Skeletal muscle cell (primary cell): ENCODE data around the gene DGKB.
A peak's percentile ranks its signal among the peaks of the same experiment; 100 is the strongest.

Experiments used
- DNase-seq: peaks from one replicate; pipeline ENCODE4 v3.0.0-alpha.2; 2010; ENCODE audit warnings: low read depth
- H3K4me3 ChIP-seq: 2 replicates; pipeline ENCODE4 v1.5.1; 2011; ENCODE audit warnings: low read depth, mild to moderate bottlenecking, control low read depth, low read length, moderate library complexity

The DGKB gene

GRCh38 chr7:14834456-14834855 is 68.1 kb downstream of the DGKB start:
- no peak overlapping the region for H3K4me3 ChIP-seq
- peak; percentile 62 for DNase-seq

- DNase-seq: no peak
Measured at GRCh38 chr7:14833707-14834106, 68.8 kb downstream of the DGKB start.

GRCh38 chr7:14828053-14828452 is 74.5 kb downstream of the DGKB start:
- no peak for DNase-seq
- H3K4me3 ChIP-seq: no peak overlapping the region

More at GRCh38 chr7:14833707-14834106, 68.8 kb downstream of the DGKB start:
- no peak overlapping the region for H3K4me3 ChIP-seq

DNA sequence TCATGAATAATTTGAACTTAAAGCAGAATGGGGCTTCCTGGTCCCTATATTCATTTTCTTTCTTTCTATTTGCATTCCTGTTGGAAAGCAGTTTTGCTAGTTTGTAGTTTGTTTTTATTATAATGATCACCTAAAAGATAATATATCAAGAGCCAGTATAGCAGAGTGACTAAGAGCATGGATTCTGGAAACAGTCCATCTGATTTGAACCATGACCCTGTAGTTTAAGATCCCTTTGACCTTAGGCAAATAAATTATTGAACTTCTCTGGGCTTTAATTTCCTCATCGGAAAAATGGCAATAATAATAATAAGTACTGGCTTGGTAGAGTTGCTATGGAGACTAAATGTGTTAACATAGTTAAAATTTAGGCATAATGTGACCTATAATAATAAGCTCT is 76.1 kb downstream of the DGKB start:
- DNase-seq: no peak
- no peak overlapping the region for H3K4me3 ChIP-seq

GRCh38 chr7:14825912-14826311 is 76.6 kb downstream of the DGKB start:
- H3K4me3 ChIP-seq: no peak overlapping the region
- no peak for DNase-seq

DNA sequence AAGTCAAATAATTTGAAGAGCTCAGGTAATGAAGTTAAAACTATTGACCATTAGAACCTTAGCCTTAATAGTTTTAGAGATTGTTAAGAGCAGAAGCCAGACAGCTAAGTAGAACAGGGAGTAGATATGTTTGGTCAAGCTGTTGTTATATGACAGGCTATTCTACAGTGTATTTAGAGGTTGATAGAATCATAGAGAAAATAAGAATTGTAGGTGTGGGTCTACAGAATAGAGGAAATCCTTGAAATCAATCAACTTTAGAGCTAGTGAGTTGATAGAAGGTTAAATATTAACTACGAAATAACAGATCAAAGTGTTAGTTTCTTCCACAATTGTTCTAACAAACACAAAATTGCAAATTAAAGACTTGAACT is 80.1 kb downstream of the DGKB start:
- H3K4me3 ChIP-seq: no peak overlapping the region
- DNase-seq: no peak

- no peak for DNase-seq
- H3K4me3 ChIP-seq: no peak overlapping the region
Measured at GRCh38 chr7:14821757-14822480, 80.6 kb downstream of the DGKB start.

GRCh38 chr7:14818871-14819270 is 83.7 kb downstream of the DGKB start:
- DNase-seq: no peak
- no peak overlapping the region for H3K4me3 ChIP-seq

- DNase-seq: no peak
- H3K4me3 ChIP-seq: no peak overlapping the region
Measured at GRCh38 chr7:14817829-14818614, 84.5 kb downstream of the DGKB start.

- no peak for DNase-seq
Measured at GRCh38 chr7:14807507-14807906, 95.0 kb downstream of the DGKB start.

GRCh38 chr7:14806891-14807290 is 95.7 kb downstream of the DGKB start:
- no peak for DNase-seq
- no peak overlapping the region for H3K4me3 ChIP-seq

More at GRCh38 chr7:14807507-14807906, 95.0 kb downstream of the DGKB start:
- no peak overlapping the region for H3K4me3 ChIP-seq

DNA sequence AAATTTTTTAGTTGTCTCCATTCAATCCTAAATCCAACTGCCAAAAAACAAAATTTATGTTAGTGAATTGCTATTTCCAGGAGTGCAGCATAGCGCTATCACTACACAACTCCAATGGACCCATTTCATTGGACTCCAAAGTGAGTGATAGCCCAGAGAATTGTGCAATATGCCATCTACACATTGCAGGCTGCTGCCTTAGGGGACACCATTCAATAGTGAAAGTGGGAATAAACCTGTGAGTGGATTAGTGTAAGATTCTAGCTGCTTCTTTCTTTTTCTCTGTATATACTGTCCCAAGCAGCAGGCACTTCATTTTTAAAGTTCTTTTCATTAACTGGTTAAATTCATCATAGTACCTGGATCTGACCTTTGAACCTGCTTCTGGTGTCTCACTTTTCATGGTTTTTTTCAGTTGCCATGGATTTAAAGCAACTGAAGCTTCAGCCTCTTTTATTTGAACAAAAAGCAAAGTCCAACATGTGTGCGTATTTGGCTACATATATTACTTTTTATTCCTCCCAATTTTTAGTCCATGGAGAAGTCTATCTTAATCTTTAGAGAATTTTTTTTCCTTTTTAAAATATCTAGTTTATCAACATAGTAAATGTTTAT is 97.3 kb downstream of the DGKB start:
- no peak for DNase-seq
- no peak overlapping the region for H3K4me3 ChIP-seq

DNA sequence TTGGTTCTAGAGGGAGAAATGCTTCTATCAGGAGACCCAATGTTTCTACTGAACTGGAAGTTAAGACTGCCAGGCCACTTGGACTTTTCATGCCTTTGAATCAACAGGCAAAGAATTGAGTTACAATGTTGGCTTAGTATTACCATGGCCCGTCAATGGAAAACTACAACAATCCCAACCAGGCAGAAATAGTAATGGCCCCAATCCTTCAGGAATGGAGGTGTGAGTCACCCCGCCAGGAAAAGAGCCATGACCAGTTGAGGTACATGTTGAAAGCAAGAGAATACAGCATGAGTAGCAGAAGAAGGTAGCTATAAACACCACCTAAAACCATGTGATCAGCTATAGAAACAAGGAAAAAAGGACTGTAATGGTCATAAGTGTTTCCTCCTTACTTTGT is 101.9 kb downstream of the DGKB start:
- DNase-seq: no peak
- H3K4me3 ChIP-seq: no peak overlapping the region

- DNase-seq: no peak
- no peak overlapping the region for H3K4me3 ChIP-seq
Measured at GRCh38 chr7:14793151-14793550, 109.4 kb downstream of the DGKB start.

DNA sequence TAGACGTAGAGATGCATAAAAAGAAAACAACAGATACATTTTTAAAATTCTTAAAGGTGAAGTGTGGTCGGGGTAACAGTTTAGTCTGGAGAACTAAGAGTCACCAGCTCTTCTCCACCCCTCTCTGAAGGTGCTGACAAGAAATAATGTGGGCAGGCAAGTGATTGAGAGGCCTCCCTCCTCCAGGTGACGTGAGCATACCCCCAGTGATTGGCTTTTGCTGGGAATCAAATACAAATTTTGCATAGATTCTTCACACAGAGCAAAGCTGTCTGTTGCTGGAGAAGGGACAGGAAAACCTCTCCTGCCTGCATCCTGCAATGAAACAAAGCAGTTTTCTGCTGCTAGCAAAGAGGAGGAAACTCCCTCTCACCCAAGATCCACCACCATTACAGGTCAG is 115.0 kb downstream of the DGKB start:
- H3K4me3 ChIP-seq: no peak overlapping the region

DNA sequence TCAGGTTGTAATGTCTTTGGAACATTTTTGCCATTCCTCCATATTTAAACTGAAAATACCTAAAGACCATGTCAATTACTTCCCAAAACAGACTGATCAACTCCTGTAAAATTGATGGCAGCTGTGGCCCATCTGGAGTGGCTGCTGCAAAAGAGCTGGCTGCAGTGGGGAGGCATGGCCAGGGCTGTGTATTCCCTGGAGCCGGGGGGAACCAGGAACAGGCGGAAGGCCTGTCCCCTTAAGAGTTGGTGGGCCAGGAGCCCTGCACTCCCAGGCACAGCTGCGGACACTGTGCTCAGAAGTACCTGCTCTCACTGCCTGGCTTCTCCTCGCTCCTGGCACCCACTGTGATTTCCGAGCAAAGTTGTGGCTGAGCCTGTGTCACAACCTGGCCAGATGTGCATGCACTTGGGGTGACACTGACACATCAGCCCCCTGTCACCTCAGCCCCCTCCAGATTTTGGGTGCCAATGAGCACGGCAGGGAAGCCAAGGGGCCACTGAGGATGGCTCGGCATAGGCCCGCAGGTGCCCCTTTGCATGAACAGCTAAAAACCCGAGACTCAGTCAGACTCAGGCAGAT is 116.1 kb downstream of the DGKB start:
- H3K4me3 ChIP-seq: no peak overlapping the region
- no peak for DNase-seq

More for the DNA sequence above, 115.0 kb downstream of the DGKB start:
- no peak for DNase-seq

GRCh38 chr7:14777806-14778205 is 124.7 kb downstream of the DGKB start:
- no peak for DNase-seq
- no peak overlapping the region for H3K4me3 ChIP-seq

- H3K4me3 ChIP-seq: no peak overlapping the region
- no peak for DNase-seq
Measured at GRCh38 chr7:14776266-14776665, 126.3 kb downstream of the DGKB start.

DNA sequence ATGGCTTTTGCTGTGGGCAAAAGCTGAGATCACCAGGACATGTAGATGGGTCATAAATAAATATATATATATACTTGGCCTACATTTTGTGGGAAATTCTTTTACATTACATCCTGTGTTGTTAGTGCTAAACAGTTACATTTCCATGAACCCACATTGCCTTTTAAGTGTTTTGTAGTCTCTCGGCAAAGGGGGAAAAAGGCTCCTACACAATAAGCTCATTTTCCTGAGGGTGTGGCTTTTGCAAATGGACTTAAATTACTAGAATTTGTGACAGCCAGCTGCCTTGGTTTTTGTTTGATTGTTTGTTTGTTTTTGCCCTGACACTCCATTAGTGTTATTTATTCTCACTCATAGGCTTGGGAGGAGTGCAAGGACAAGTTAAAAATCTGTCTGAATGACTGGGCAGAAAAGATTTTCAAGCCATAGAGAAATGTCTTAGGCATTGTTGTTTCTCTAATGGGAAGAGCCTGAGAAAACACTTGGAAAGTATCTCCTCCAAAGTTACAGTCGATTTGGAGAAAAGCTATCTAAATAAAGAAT is 128.8 kb downstream of the DGKB start:
- no peak for DNase-seq
- no peak overlapping the region for H3K4me3 ChIP-seq

DNA sequence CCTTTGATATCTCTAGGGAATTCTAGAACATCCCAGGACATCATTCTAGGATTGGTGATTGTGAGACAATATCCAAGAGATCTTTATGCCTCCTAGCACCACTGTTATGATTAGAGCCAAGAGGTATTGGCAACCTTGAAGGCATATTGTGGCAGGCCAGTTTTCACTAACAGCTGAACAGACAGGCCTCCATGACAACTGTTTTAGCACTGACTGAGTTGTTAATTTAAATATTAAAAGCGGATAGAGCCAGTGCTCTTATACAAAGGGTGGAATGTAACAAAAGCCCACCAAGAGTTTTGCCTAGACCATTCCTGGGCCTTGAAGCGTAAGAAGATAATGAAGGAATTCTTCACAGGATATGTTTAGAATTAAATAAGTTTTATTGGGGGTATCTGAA is 131.9 kb downstream of the DGKB start:
- DNase-seq: no peak
- no peak overlapping the region for H3K4me3 ChIP-seq
